PC-3 (cell line): Measurements from ENCODE around the gene GPRC5C. TPM values are rescaled to one million over a fixed set of nuclear protein-coding genes. Genes with fewer than 3 reads are reported as not detected.

Experiments used
- ATAC-seq: fragments of 200-7000 bp; cut with Tn5 transposase; 2 replicates; pipeline ENCODE4 v1.9.1; 2020; ENCODE audit warnings: mild to moderate bottlenecking, moderate library complexity
- BruUV-seq: library from RNA; stranded (reverse); fragments of 400-500 nt; replicated peaks from 2 replicates; lab custom pipeline; 2021; lab: Mats Ljungman, UMichigan
- CTCF ChIA-PET: fragments of 300-600 bp; sonication (Branson Sonifier 250); formaldehyde crosslinking; loops from one replicate; lab custom pipeline; 2022; ENCODE audit warnings: antibody characterized with exemption; lab: Charles Lee
- POLR2A ChIA-PET: fragments of 300-600 bp; sonication (Branson Sonifier 250); formaldehyde crosslinking; loops from one replicate; lab custom pipeline; 2022; ENCODE audit warnings: antibody characterized with exemption; ENCODE audit not compliant: unreplicated experiment; lab: Charles Lee
- DNase-seq: peaks from one replicate; pipeline ENCODE4 v3.0.0-alpha.2; 2015
- H2AFZ ChIP-seq: fragments of 300-600 bp; sonication (generic); 2 replicates; pipeline ENCODE4 v1.6.0; 2016; ENCODE audit warnings: antibody characterized with exemption, low read length
- H3F3A ChIP-seq: fragments of 300-600 bp; sonication (generic); one replicate; pipeline ENCODE4 v1.6.0; 2017; ENCODE audit warnings: antibody characterized with exemption, low read length, control low read depth, mild to moderate bottlenecking; ENCODE audit not compliant: unreplicated experiment
- H3K27ac ChIP-seq: fragments of 300-600 bp; sonication (generic); 2 replicates; pipeline ENCODE4 v1.5.1; 2016; ENCODE audit warnings: mild to moderate bottlenecking, low read length
- H3K27me3 ChIP-seq: fragments of 300-600 bp; sonication (generic); 2 replicates; pipeline ENCODE4 v1.6.1; 2016; ENCODE audit warnings: low read length, mixed read lengths
- H3K36me3 ChIP-seq: fragments of 300-600 bp; sonication (generic); 2 replicates; pipeline ENCODE4 v1.6.1; 2016; ENCODE audit warnings: low read depth, mixed run types, low read length, mixed read lengths
- H3K4me1 ChIP-seq: fragments of 300-600 bp; sonication (generic); 2 replicates; pipeline ENCODE4 v1.5.1; 2016; ENCODE audit warnings: low read length; ENCODE audit not compliant: insufficient read depth
- H3K4me2 ChIP-seq: fragments of 300-600 bp; sonication (generic); 2 replicates; pipeline ENCODE4 v1.6.0; 2016; ENCODE audit warnings: low read length
- H3K4me3 ChIP-seq: fragments of 300-600 bp; sonication (generic); 2 replicates; pipeline ENCODE4 v1.5.1; 2016; ENCODE audit warnings: mild to moderate bottlenecking, low read length, mixed read lengths
- H3K79me2 ChIP-seq: fragments of 300-600 bp; sonication (generic); 2 replicates; pipeline ENCODE4 v1.6.1; 2017; ENCODE audit warnings: low read length, mixed read lengths
- H3K9ac ChIP-seq: fragments of 300-600 bp; sonication (generic); 2 replicates; pipeline ENCODE4 v1.6.0; 2016; ENCODE audit warnings: mild to moderate bottlenecking, low read length
- H3K9me2 ChIP-seq: fragments of 300-600 bp; sonication (generic); replicated peaks from 2 replicates; pipeline ENCODE4 v1.6.1; 2016; ENCODE audit warnings: mixed run types, low read length, mixed read lengths
- H3K9me3 ChIP-seq: fragments of 300-600 bp; sonication (generic); 2 replicates; pipeline ENCODE4 v1.6.1; 2016; ENCODE audit warnings: low read length, mixed read lengths
- H4K20me1 ChIP-seq: fragments of 300-600 bp; sonication (generic); 2 replicates; pipeline ENCODE4 v1.6.1; 2016; ENCODE audit warnings: low read length, mixed read lengths
- EZH2 ChIP-seq: fragments of 300-600 bp; sonication (generic); IDR thresholded peaks from one replicate; pipeline ENCODE4 v1.6.1; 2017; ENCODE audit warnings: antibody characterized with exemption, mild to moderate bottlenecking, low read length; ENCODE audit not compliant: unreplicated experiment
- EZH2phosphoT487 ChIP-seq: fragments of 300-600 bp; sonication (generic); IDR thresholded peaks from 2 replicates; pipeline ENCODE4 v1.6.1; 2018; ENCODE audit warnings: mild to moderate bottlenecking, antibody characterized with exemption, low read length, borderline replicate concordance
- intact Hi-C: fragments of 100-400 bp; cut with micrococcal nuclease; formaldehyde crosslinking; loops from 2 replicates; pipeline ENCODE4 v1.9.0; 2023
- total RNA-seq: library from RNA; depleted of rRNA; stranded (reverse); fragments of >200 nt; gene quantifications from 2 replicates; pipeline ENCODE4 v1.2.3, GENCODE V29; 2014
- TF ChIP-seq, protein P1 (sequence below): fragments of 300-600 bp; sonication (generic); conservative IDR thresholded peaks from 2 replicates; pipeline ENCODE4 v1.5.1; 2017; ENCODE audit warnings: antibody characterized with exemption, low read depth, mild to moderate bottlenecking, low read length

The GPRC5C gene
- total RNA-seq, 1 experiment from 2014 or later = 209 TPM

GRCh38 chr17:74460241-74460640 is 28.4 kb downstream of the GPRC5C start:
- no peak overlapping the region for H3K4me2 ChIP-seq
- H3K27me3 ChIP-seq = no peaks in the 10 kb centered on the region
- H3K9me3 ChIP-seq = no peaks in the 10 kb centered on the region
- no peaks in the 10 kb centered on the region for H4K20me1 ChIP-seq
- no TSS peak for BruUV-seq
- H3K4me3 ChIP-seq = no peak overlapping the region
- no peak overlapping the region for H3K9ac ChIP-seq
- no peak for TF ChIP-seq EZH2phosphoT487
- TF ChIP-seq, protein P1, sequence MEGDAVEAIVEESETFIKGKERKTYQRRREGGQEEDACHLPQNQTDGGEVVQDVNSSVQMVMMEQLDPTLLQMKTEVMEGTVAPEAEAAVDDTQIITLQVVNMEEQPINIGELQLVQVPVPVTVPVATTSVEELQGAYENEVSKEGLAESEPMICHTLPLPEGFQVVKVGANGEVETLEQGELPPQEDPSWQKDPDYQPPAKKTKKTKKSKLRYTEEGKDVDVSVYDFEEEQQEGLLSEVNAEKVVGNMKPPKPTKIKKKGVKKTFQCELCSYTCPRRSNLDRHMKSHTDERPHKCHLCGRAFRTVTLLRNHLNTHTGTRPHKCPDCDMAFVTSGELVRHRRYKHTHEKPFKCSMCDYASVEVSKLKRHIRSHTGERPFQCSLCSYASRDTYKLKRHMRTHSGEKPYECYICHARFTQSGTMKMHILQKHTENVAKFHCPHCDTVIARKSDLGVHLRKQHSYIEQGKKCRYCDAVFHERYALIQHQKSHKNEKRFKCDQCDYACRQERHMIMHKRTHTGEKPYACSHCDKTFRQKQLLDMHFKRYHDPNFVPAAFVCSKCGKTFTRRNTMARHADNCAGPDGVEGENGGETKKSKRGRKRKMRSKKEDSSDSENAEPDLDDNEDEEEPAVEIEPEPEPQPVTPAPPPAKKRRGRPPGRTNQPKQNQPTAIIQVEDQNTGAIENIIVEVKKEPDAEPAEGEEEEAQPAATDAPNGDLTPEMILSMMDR = 0 out of 2 replicates have a peak, but pooled peaks have one; percentile 12
- no peaks in the 10 kb centered on the region for H3K4me1 ChIP-seq
- ATAC-seq (no peak), DNase-seq (no peak)
- H3K36me3 ChIP-seq = no peaks in the 10 kb centered on the region
- H3K79me2 ChIP-seq = no peaks in the 10 kb centered on the region
- ChIA-PET CTCF (interaction anchor here (0.6 to 0.7 kb wide), 2 partner anchors 145 to 155 kb away, joined by 3 to 9 read pairs; no protein-coding TSS in a partner anchor), POLR2A (no interaction called here)
- H3K9me2 ChIP-seq = no peaks in the 10 kb centered on the region
- no peaks in the 10 kb centered on the region for H3F3A ChIP-seq
- no peak overlapping the region for H3K27ac ChIP-seq
- no peak overlapping the region for H2AFZ ChIP-seq
- intact Hi-C loops = no loop called here

- ChIA-PET POLR2A (no interaction called here), CTCF (interaction anchor here (0.6 kb wide), 1 partner anchor 33 kb away, joined by 3 read pairs; no protein-coding TSS in a partner anchor)
- TF ChIP-seq, protein P1 = no peak
- no peak for TF ChIP-seq EZH2phosphoT487
- no peak for TF ChIP-seq EZH2
- H3F3A ChIP-seq = no peaks in the 10 kb centered on the region
- H3K27me3 ChIP-seq = no peaks in the 10 kb centered on the region
- intact Hi-C loops = no loop called here
- H3K4me3 ChIP-seq = no peak overlapping the region
- no peak overlapping the region for H3K4me2 ChIP-seq
- H3K27ac ChIP-seq = no peak overlapping the region
- no peaks in the 10 kb centered on the region for H3K9me2 ChIP-seq
- no peaks in the 10 kb centered on the region for H3K9me3 ChIP-seq
- H3K36me3 ChIP-seq = no peaks in the 10 kb centered on the region
- H3K9ac ChIP-seq = no peak overlapping the region
- H3K79me2 ChIP-seq = no peaks in the 10 kb centered on the region
- no peak overlapping the region for H2AFZ ChIP-seq
- BruUV-seq = no TSS peak
- H3K4me1 ChIP-seq = no peaks in the 10 kb centered on the region
- no peak for DNase-seq
- ATAC-seq = no peak
- H4K20me1 ChIP-seq = no peaks in the 10 kb centered on the region
These were observed 29.1 kb downstream of the GPRC5C start for GRCh38 chr17:74460996-74461395.

DNA sequence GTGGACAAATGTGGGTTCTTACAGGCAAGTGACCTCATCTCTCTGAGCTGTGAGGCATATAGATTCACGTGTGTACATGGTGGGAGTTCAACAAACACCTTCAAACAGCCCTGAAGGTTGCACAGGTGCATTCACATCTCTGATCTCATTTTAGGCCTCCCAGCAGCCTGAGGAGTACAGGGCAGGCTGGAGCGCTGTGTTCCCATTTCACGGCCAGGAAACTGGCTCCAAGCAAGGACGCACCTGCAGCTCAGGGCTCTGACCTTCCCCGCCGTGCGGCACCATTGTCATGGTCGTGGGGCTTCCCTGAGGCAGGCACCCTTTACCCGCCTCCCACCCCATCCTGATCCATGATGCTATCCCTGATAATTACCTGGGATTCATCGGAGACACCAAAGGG is 29.7 kb downstream of the GPRC5C start:
- intact Hi-C loops = no loop called here
- TF ChIP-seq, protein P1 = no peak
- TF ChIP-seq EZH2 = no peak
- Histone ChIP-seq H3K9me3 (no peaks in the 10 kb centered on the region), H3K9me2 (no peaks in the 10 kb centered on the region), H3K4me2 (no peak overlapping the region), H2AFZ (no peak overlapping the region), H3K79me2 (no peaks in the 10 kb centered on the region), H3K4me3 (no peak overlapping the region), H4K20me1 (no peaks in the 10 kb centered on the region), H3K27me3 (no peaks in the 10 kb centered on the region), H3K27ac (no peak overlapping the region), H3F3A (no peaks in the 10 kb centered on the region), H3K36me3 (no peaks in the 10 kb centered on the region), H3K9ac (no peak overlapping the region), H3K4me1 (no peaks in the 10 kb centered on the region)
- POLR2A ChIA-PET = no interaction called here
- ATAC-seq (no peak), DNase-seq (no peak)
- BruUV-seq = no TSS peak
- CTCF ChIA-PET = no interaction called here
